CD8-positive, alpha-beta memory T cell (primary cell): Measurements from ENCODE around the gene NUP88. TPM values are rescaled to one million over a fixed set of nuclear protein-coding genes. Genes with fewer than 3 reads are reported as not detected.
A peak's percentile ranks its signal among the peaks of the same experiment; 100 is the strongest.

Source experiments
- CTCF ChIA-PET: fragments of 350-600 bp; sonication (Branson Sonifier 250); formaldehyde crosslinking; loops from one replicate; lab custom pipeline; 2021; ENCODE audit warnings: antibody characterized with exemption; lab: Charles Lee
- POLR2A ChIA-PET: fragments of 350-600 bp; sonication (Branson Sonifier 250); formaldehyde crosslinking; loops from one replicate; lab custom pipeline; 2021; ENCODE audit warnings: antibody characterized with exemption; lab: Charles Lee
- DNase-seq, 5 donors: peaks; one replicate each; pipeline versions ENCODE4 v3.0.0 to v3.0.0-alpha.2; 2020 to 2022; ENCODE audit warnings: mixed read lengths in 1 of 5
- H3K27ac ChIP-seq: one replicate; pipeline ENCODE4 v1.7.0; 2013; ENCODE audit warnings: low read depth, mild to moderate bottlenecking, low read length, moderate library complexity
- H3K27me3 ChIP-seq: 2 replicates; pipeline ENCODE4 v1.7.0; 2013; ENCODE audit warnings: low read length, mild to moderate bottlenecking; ENCODE audit not compliant: insufficient read depth, poor library complexity, severe bottlenecking
- H3K36me3 ChIP-seq: 2 replicates; pipeline ENCODE4 v1.7.0; 2013; ENCODE audit warnings: mild to moderate bottlenecking, low read length, moderate library complexity; ENCODE audit not compliant: insufficient read depth
- H3K4me1 ChIP-seq: 2 replicates; pipeline ENCODE4 v1.7.0; 2013; ENCODE audit warnings: mild to moderate bottlenecking, low read length, moderate library complexity; ENCODE audit not compliant: insufficient read depth
- H3K4me3 ChIP-seq: 2 replicates; pipeline ENCODE4 v1.7.0; 2013; ENCODE audit warnings: mild to moderate bottlenecking, low read length
- H3K9me3 ChIP-seq: 2 replicates; pipeline ENCODE4 v1.7.0; 2013; ENCODE audit warnings: mild to moderate bottlenecking, low read length
- H3K27ac Mint-ChIP-seq, 8 donors: one replicate each; pipeline ENCODE4 v1.8.0; 2020 to 2021; ENCODE audit warnings: mixed read lengths in 8 of 8, mild to moderate bottlenecking in 6 of 8, inconsistent platforms in 3 of 8, moderate library complexity in 3 of 8
- H3K27me3 Mint-ChIP-seq, 2 donors: one replicate each; pipeline ENCODE4 v1.8.0; 2020 to 2021; ENCODE audit warnings: mixed read lengths in 2 of 2, mild to moderate bottlenecking in 1 of 2, moderate library complexity in 1 of 2
- H3K36me3 Mint-ChIP-seq, 3 donors: one replicate each; pipeline ENCODE4 v1.8.0; 2020 to 2021; ENCODE audit warnings: mixed read lengths in 3 of 3, inconsistent platforms in 1 of 3, mild to moderate bottlenecking in 1 of 3
- H3K4me1 Mint-ChIP-seq, 3 donors: one replicate each; pipeline ENCODE4 v1.8.0; 2020 to 2021; ENCODE audit warnings: mixed read lengths in 3 of 3, inconsistent platforms in 1 of 3, mild to moderate bottlenecking in 1 of 3
- H3K4me3 Mint-ChIP-seq, 7 donors: one replicate each; pipeline ENCODE4 v1.8.0; 2020 to 2021; ENCODE audit warnings: mixed read lengths in 7 of 7, mild to moderate bottlenecking in 6 of 7, moderate library complexity in 4 of 7, inconsistent platforms in 2 of 7
- H3K9me3 Mint-ChIP-seq, 5 donors: one replicate each; pipeline ENCODE4 v1.8.0; 2020 to 2022; ENCODE audit warnings: mixed read lengths in 5 of 5, mild to moderate bottlenecking in 3 of 5, moderate library complexity in 2 of 5, inconsistent platforms in 1 of 5
- polyA plus RNA-seq: library from polyadenylated mRNA; unstranded; fragments of 300-500 nt; fragmentation: Illumina TruSeq; gene quantifications from one replicate; pipeline ENCODE4 v1.2.3, GENCODE V29; 2021
- total RNA-seq, 2 experiments: library from RNA; stranded (reverse); gene quantifications; one replicate each; pipeline ENCODE4 v1.2.3, GENCODE V29; 2021

NUP88 gene
- total and polyA plus RNA-seq, 3 experiments from 2014 or later: 113 to 144 (median 131) TPM

GRCh38 chr17:5370411-5370810 is 49.1 kb downstream of the NUP88 start:
- Mint-ChIP-seq H3K27me3 (no peaks in the 10 kb centered on the region), H3K27ac (no peak overlapping the region), H3K36me3 (peaks cover 7 to 76% (median 20%) of the 10 kb centered on the region in 3 donors), H3K9me3 (no peaks in the 10 kb centered on the region), H3K4me3 (no peak overlapping the region), H3K4me1 (no peaks in the 10 kb centered on the region)
- no peaks in the 10 kb centered on the region for H3K27me3 ChIP-seq
- H3K27ac ChIP-seq: no peak overlapping the region
- no peak for DNase-seq
- ChIA-PET CTCF (no interaction called here), POLR2A (no interaction called here)
- no peaks in the 10 kb centered on the region for H3K9me3 ChIP-seq
- H3K4me1 ChIP-seq: no peaks in the 10 kb centered on the region
- peaks cover 17% of the 10 kb centered on the region for H3K36me3 ChIP-seq
- H3K4me3 ChIP-seq: no peak overlapping the region

- POLR2A ChIA-PET: no interaction called here
- CTCF ChIA-PET: no interaction called here
- H3K36me3 Mint-ChIP-seq: peaks cover 7 to 83% (median 18%) of the 10 kb centered on the region in 3 donors
- Histone ChIP-seq H3K27me3 (no peaks in the 10 kb centered on the region), H3K4me3 (no peak overlapping the region), H3K36me3 (peaks cover 33% of the 10 kb centered on the region), H3K9me3 (no peaks in the 10 kb centered on the region), H3K27ac (no peak overlapping the region), H3K4me1 (no peaks in the 10 kb centered on the region)
- no peaks in the 10 kb centered on the region for H3K4me1 Mint-ChIP-seq
- H3K4me3 Mint-ChIP-seq: no peak overlapping the region
- no peaks in the 10 kb centered on the region for H3K9me3 Mint-ChIP-seq
- H3K27me3 Mint-ChIP-seq: no peaks in the 10 kb centered on the region
- H3K27ac Mint-ChIP-seq: peak overlapping the region in 2 of 8 donors; percentile 14 to 18
- DNase-seq: no peak
Measured at GRCh38 chr17:5365831-5366230, 53.6 kb downstream of the NUP88 start.

DNA sequence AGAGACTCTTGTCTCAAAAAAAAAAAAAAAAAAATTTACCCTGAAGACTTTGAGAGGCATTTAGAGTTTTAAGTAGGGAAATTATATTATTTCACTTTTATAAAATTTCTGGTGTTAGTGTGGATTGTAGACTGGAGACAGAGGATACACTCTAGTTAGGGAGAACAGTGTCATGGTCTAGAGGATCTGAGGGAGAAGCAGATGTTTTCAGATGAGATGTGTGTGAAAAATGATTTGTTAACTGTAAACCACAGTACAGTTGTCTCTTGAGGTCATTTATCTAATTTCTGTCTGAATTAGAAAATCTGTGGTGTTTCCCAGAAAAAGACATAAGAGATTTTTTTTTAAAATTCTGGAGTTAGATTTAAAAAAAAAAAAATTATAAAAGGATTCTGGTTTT is 54.8 kb downstream of the NUP88 start:
- Histone ChIP-seq H3K9me3 (no peaks in the 10 kb centered on the region), H3K36me3 (peaks cover 31% of the 10 kb centered on the region), H3K27ac (no peak overlapping the region), H3K4me3 (no peak overlapping the region), H3K4me1 (no peaks in the 10 kb centered on the region), H3K27me3 (no peaks in the 10 kb centered on the region)
- CTCF ChIA-PET: no interaction called here
- Mint-ChIP-seq H3K27me3 (no peaks in the 10 kb centered on the region), H3K4me1 (no peaks in the 10 kb centered on the region), H3K27ac (peak overlapping the region in 2 of 8 donors; percentile 22 to 70), H3K36me3 (peaks cover 9 to 82% (median 17%) of the 10 kb centered on the region in 3 donors), H3K9me3 (no peaks in the 10 kb centered on the region), H3K4me3 (no peak overlapping the region)
- no peak for DNase-seq
- POLR2A ChIA-PET: no interaction called here

DNA sequence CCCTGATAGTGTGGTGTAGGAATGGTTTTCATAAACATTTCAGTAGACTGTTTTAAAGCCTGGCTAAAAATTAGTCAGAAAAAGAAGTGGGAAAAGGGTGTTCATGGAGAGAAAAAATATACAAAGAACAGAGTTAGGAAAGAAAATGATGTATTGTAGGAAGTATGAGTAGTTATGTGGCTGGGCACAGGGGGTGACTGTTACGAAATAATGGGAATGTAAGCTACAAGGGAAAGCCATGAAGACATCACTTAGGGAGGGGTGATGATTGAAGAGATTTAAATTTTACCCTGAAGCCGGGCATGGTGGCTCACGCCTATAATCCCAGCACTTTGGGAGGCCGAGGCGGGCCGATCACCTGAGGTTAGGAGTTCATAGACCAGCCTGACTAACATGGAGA is 55.3 kb downstream of the NUP88 start:
- CTCF ChIA-PET: no interaction called here
- peak overlapping the region in 3 of 8 donors; percentile 9 to 43 (median 12) for H3K27ac Mint-ChIP-seq

GRCh38 chr17:5362162-5362811 is 57.2 kb downstream of the NUP88 start:
- H3K9me3 Mint-ChIP-seq: no peaks in the 10 kb centered on the region
- no peaks in the 10 kb centered on the region for H3K4me1 Mint-ChIP-seq
- POLR2A ChIA-PET: no interaction called here
- no peaks in the 10 kb centered on the region for H3K27me3 ChIP-seq
- no peak overlapping the region for H3K4me3 ChIP-seq
- peaks cover 5 to 82% (median 18%) of the 10 kb centered on the region in 3 donors for H3K36me3 Mint-ChIP-seq
- no peak for DNase-seq
- H3K36me3 ChIP-seq: peaks cover 34% of the 10 kb centered on the region
- CTCF ChIA-PET: no interaction called here
- peak overlapping the region in 2 of 8 donors; percentile 26 to 83 for H3K27ac Mint-ChIP-seq
- H3K27me3 Mint-ChIP-seq: no peaks in the 10 kb centered on the region
- H3K4me1 ChIP-seq: no peaks in the 10 kb centered on the region
- H3K9me3 ChIP-seq: no peaks in the 10 kb centered on the region
- H3K27ac ChIP-seq: no peak overlapping the region
- H3K4me3 Mint-ChIP-seq: no peak overlapping the region

More for the DNA sequence above, 55.3 kb downstream of the NUP88 start:
- Histone ChIP-seq H3K9me3 (no peaks in the 10 kb centered on the region), H3K4me1 (no peaks in the 10 kb centered on the region), H3K27me3 (no peaks in the 10 kb centered on the region), H3K27ac (no peak overlapping the region), H3K36me3 (peaks cover 31% of the 10 kb centered on the region), H3K4me3 (no peak overlapping the region)
- Mint-ChIP-seq H3K9me3 (no peaks in the 10 kb centered on the region), H3K4me3 (no peak overlapping the region), H3K4me1 (no peaks in the 10 kb centered on the region), H3K27me3 (no peaks in the 10 kb centered on the region), H3K36me3 (peaks cover 9 to 82% (median 17%) of the 10 kb centered on the region in 3 donors)
- no peak for DNase-seq
- POLR2A ChIA-PET: interaction anchor here (1.1 kb wide), 1 partner anchor 172 kb away, joined by 3 read pairs; no protein-coding TSS in a partner anchor

DNA sequence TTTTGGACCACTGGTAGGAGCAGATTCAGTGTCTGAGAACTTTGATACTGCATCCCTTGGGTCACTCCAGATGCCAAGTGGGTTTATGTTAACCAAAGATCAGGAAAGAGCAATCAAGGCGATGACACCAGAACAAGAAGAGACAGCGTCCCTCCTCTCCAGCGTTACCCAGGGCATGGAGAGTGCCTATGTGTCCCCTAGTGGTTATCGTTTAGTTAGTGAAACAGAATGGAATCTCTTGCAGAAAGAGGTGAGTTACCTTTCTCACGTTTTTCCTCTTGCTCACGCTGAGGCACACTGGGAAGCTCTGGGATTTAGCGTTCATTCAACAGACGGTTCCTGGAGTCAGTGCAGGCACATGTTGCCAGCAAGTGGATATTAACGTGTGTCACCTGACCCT is 58.0 kb downstream of the NUP88 start:
- Histone ChIP-seq H3K36me3 (peaks cover 35% of the 10 kb centered on the region), H3K27ac (no peak overlapping the region), H3K9me3 (no peaks in the 10 kb centered on the region), H3K27me3 (no peaks in the 10 kb centered on the region), H3K4me3 (no peak overlapping the region), H3K4me1 (no peaks in the 10 kb centered on the region)
- no peak for DNase-seq
- Mint-ChIP-seq H3K27me3 (no peaks in the 10 kb centered on the region), H3K9me3 (no peaks in the 10 kb centered on the region), H3K4me1 (no peaks in the 10 kb centered on the region), H3K4me3 (no peak overlapping the region), H3K27ac (peak overlapping the region in 1 of 8 donors; percentile 32), H3K36me3 (peaks cover 5 to 85% (median 18%) of the 10 kb centered on the region in 3 donors)
- ChIA-PET POLR2A (no interaction called here), CTCF (no interaction called here)

DNA sequence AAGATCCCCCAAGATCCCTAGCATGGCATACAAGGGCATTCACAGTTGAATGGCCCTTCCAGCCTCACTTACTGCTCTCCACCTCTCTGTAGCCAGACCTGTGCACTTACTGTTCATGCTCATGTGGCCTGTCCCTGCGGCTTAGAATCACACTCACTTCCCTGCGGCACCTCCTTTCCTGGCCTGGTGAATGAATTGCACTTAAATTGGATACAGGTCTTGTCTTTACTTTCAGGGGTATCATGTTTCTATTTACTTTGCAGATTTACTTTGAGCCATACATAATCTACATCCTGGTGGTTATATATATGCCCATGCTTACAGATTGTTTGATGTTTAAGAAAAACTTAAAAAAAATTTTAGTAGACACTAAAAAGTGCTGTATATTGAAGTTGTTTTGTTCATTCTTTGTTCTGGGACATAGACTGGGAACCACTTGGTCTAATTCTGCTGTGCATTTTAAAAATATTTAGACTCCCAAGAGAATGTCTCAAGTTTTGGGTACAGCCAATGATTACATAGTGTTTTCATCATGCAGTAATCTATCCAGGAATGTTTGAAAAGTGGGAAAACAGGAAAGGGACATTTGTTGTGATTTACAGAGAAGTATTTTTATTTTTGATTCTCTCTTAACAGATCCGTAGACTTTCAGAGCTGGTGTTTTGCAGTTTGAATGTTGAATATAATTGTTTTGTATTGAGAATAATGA is 63.9 kb downstream of the NUP88 start:
- H3K27ac Mint-ChIP-seq: peak overlapping the region in 2 of 8 donors; percentile 26 to 77
- no peaks in the 10 kb centered on the region for H3K4me1 ChIP-seq
- H3K4me3 Mint-ChIP-seq: no peak overlapping the region
- no peaks in the 10 kb centered on the region for H3K9me3 Mint-ChIP-seq
- no peaks in the 10 kb centered on the region for H3K9me3 ChIP-seq
- no peak for DNase-seq
- H3K4me1 Mint-ChIP-seq: no peaks in the 10 kb centered on the region
- H3K27ac ChIP-seq: no peak overlapping the region
- no peaks in the 10 kb centered on the region for H3K27me3 Mint-ChIP-seq
- H3K36me3 ChIP-seq: peaks cover 21% of the 10 kb centered on the region
- peaks cover 2 to 83% (median 16%) of the 10 kb centered on the region in 3 donors for H3K36me3 Mint-ChIP-seq
- ChIA-PET POLR2A (no interaction called here), CTCF (no interaction called here)
- H3K4me3 ChIP-seq: no peak overlapping the region
- H3K27me3 ChIP-seq: no peaks in the 10 kb centered on the region

GRCh38 chr17:5354886-5355415 is 64.5 kb downstream of the NUP88 start:
- H3K36me3 Mint-ChIP-seq: peaks cover 0 to 83% (median 14%) of the 10 kb centered on the region in 3 donors
- Histone ChIP-seq H3K4me1 (no peaks in the 10 kb centered on the region), H3K4me3 (no peak overlapping the region), H3K36me3 (peaks cover 20% of the 10 kb centered on the region), H3K27ac (no peak overlapping the region), H3K9me3 (no peaks in the 10 kb centered on the region), H3K27me3 (no peaks in the 10 kb centered on the region)
- CTCF ChIA-PET: no interaction called here
- H3K27me3 Mint-ChIP-seq: no peaks in the 10 kb centered on the region
- H3K4me1 Mint-ChIP-seq: no peaks in the 10 kb centered on the region
- peak overlapping the region in 2 of 8 donors; percentile 26 to 77 for H3K27ac Mint-ChIP-seq
- H3K9me3 Mint-ChIP-seq: no peaks in the 10 kb centered on the region
- POLR2A ChIA-PET: no interaction called here
- no peak for DNase-seq
- H3K4me3 Mint-ChIP-seq: no peak overlapping the region
